Measurements from ENCODE around the gene SCFD1.
"Not testable (repeated sequence)": the region's sequence is repeated elsewhere in the genome, so short reads cannot be mapped to it uniquely, and the experiment has no call there.

SCFD1 gene

DNA sequence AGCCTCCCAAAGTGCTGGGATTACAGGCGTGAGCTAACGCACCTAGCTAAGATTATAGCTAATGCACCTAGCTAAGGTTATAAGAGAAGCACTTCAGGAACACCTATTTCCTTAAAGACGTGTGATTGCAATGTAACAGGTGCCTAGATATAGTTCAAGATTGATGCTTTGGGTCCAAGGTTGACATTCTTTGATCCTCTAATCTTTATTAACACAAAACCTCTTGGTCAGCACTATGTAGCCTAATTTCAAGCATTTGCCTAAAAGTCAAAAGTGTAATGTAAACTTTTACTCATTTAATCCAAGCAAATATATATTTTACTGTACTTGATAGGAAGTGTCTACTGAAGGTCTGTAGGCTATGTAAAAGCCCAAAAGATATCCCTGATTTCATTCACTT lies 36.5 kb downstream of the SCFD1 start:
- DNase-seq (ENCODE audit: low spot score) = no peak
- no peak overlapping the region for H3K4me3 Mint-ChIP-seq
- H3K27me3 Mint-ChIP-seq (ENCODE audit: low read depth) = no peaks in the 10 kb centered on the region
- peaks cover 27% of the 10 kb centered on the region for H3K36me3 Mint-ChIP-seq (ENCODE audit: low read depth)
- no peaks in the 10 kb centered on the region for H3K9me3 Mint-ChIP-seq
- no peaks in the 10 kb centered on the region for H3K4me1 Mint-ChIP-seq (ENCODE audit: low read depth)
- H3K27ac Mint-ChIP-seq = no peak overlapping the region

DNA sequence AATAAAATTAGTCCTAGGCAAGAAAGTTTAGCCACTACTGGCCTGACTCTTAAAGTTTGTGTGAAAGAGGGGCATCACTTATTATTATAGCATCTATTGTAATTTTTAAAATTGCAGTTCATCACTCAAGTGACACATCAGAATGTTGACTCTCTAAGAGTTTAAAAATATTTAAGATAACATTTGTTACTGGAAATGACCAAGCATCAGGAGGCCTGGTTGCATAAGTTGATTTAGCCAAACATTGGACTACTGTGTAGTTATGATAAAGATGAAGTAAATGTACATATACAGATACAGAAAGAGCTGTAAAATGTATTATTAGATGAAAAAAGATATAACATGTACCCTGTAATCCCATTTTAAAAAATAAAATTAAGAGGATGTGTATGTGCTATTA lies 47.5 kb downstream of the SCFD1 start:
- Mint-ChIP-seq H3K4me1 (ENCODE audit: low read depth) (peaks cover 4% of the 10 kb centered on the region), H3K36me3 (ENCODE audit: low read depth) (peaks cover 20% of the 10 kb centered on the region)

DNA sequence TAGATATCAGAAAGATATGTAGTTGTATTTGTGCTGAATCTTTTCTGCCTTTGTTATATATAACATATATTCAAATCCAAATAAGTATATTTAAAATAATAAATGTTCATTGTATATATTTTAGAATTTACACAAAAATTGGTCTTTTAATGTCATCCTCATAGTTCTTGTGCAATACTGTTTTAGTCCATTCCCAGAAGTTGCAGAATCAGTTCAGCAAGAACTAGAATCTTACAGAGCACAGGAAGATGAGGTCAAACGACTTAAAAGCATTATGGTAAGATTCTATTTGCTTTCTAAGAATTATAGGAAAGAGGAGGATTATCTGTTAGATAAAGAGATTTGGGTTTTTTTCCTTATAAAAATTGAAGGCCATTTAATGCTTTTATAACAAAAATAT lies 51.0 kb downstream of the SCFD1 start:
- DNase-seq (ENCODE audit: low spot score) = no peak
- Mint-ChIP-seq H3K4me3 (no peak overlapping the region), H3K36me3 (ENCODE audit: low read depth) (peaks cover 19% of the 10 kb centered on the region), H3K27me3 (ENCODE audit: low read depth) (no peaks in the 10 kb centered on the region), H3K9me3 (no peaks in the 10 kb centered on the region), H3K4me1 (ENCODE audit: low read depth) (peaks cover 4% of the 10 kb centered on the region), H3K27ac (no peak overlapping the region)

More for the DNA sequence above, 47.5 kb downstream of the SCFD1 start:
- Mint-ChIP-seq H3K9me3 (peaks cover 9% of the 10 kb centered on the region), H3K27ac (no peak overlapping the region), H3K27me3 (ENCODE audit: low read depth) (no peaks in the 10 kb centered on the region), H3K4me3 (no peak overlapping the region)
- no peak for DNase-seq (ENCODE audit: low spot score)

DNA sequence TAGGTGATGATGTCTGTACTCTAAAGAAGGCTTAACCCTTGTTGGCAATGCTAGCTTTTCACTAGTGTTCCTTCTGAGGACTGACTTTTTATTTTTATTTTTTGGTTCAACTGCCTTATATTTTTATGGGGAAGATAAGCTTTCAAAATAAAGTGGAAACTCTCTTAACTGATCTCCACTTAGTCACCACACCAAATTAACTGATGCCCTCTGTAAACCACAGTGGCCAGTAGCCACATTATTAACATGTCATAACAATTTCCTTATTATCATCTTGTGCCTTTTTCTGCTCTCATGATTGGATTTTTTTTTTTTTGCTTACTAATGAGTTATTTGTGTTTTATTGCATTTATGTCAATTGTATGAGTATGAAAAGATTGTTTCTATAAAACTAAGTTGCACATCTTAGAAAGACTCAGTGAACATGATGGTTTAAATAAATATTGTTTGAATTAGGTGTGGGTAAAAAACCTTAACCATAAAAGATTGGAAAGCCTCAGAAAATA lies 56.9 kb downstream of the SCFD1 start:
- H3K27ac Mint-ChIP-seq = no peak overlapping the region
- peaks cover 1% of the 10 kb centered on the region for H3K4me1 Mint-ChIP-seq (ENCODE audit: low read depth)
- no peaks in the 10 kb centered on the region for H3K27me3 Mint-ChIP-seq (ENCODE audit: low read depth)
- no peaks in the 10 kb centered on the region for H3K9me3 Mint-ChIP-seq
- H3K36me3 Mint-ChIP-seq (ENCODE audit: low read depth) = peaks cover 28% of the 10 kb centered on the region
- H3K4me3 Mint-ChIP-seq = no peak overlapping the region
- DNase-seq (ENCODE audit: low spot score) = no peak

DNA sequence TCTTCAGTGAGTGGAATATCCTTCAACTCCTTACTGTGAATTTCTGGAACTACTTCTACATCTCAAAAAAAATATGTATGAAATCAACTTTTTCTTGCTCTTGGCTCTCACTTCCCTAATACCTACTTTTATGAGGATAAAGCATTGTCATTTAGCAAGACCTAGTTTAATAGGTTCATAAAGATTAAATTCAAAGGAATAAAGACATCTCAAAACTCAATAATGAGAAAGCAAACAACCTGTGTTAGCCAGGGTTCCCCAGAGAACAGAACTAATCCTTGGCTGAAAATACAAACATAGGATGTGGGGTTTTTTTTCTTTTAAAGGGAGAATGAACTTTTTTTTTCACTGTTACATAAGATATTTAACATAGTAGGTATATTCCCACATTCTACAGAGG lies 57.9 kb downstream of the SCFD1 start:
- DNase-seq (ENCODE audit: low spot score) = no peak
- Mint-ChIP-seq H3K4me1 (ENCODE audit: low read depth) (peaks cover 1% of the 10 kb centered on the region), H3K4me3 (no peak overlapping the region), H3K27ac (no peak overlapping the region), H3K27me3 (ENCODE audit: low read depth) (no peaks in the 10 kb centered on the region), H3K36me3 (ENCODE audit: low read depth) (peaks cover 27% of the 10 kb centered on the region), H3K9me3 (no peaks in the 10 kb centered on the region)

DNA sequence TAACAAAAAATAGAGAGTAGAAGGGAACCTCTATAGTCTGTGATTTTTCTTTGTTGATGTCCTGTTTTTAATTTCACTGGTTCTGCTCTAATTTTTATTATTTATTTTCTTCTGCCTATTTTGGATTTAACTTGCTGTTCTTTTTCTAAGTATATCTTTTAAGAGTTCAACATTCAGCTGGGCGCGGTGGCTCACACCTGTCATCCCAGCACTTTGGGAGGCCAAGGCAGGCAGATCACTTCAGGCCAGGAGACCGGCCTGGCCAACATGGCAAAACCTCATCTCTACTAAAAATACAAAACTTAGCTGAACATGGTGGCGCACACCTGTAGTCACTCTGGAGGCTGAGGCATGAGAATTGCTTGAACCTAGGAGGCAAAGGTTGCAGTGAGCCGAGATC lies 58.7 kb downstream of the SCFD1 start:
- peaks cover 22% of the 10 kb centered on the region for H3K36me3 Mint-ChIP-seq (ENCODE audit: low read depth)
- H3K9me3 Mint-ChIP-seq; H3K4me1 Mint-ChIP-seq (ENCODE audit: low read depth): not testable (repeated sequence)

DNA sequence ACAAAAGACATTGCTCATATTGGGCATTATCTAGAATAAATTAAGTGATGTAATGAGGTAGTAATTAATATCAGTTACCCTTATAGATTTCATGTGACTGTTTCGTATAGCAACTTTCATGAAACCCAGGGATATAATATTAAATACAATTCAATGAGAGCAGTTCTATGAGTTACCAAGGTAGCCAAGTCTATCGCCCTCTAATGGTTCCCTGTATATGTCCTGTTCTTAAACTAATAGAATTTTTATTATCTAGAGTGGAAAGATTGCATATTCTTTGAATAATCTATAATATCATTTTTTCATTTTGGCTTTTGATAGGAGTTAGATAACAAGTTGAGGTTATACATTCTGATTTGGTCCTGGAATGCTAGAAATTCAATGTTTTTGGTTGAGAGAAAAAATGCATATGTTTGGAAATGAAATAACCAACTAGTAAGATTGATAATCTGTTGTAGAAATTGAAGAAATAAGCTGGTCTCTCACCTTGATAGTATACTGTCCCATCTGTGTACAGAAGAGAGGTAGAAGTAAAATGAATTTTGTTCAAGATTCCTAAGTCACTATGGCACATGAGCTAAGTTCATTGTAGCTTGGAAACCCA lies 59.7 kb downstream of the SCFD1 start:
- Mint-ChIP-seq H3K4me1 (ENCODE audit: low read depth) (peaks cover 1% of the 10 kb centered on the region), H3K9me3 (no peaks in the 10 kb centered on the region), H3K27ac (no peak overlapping the region)

More for the DNA sequence above, 58.7 kb downstream of the SCFD1 start:
- DNase-seq (ENCODE audit: low spot score); H3K27me3 Mint-ChIP-seq (ENCODE audit: low read depth); H3K27ac Mint-ChIP-seq; H3K4me3 Mint-ChIP-seq: not testable (repeated sequence)

DNA sequence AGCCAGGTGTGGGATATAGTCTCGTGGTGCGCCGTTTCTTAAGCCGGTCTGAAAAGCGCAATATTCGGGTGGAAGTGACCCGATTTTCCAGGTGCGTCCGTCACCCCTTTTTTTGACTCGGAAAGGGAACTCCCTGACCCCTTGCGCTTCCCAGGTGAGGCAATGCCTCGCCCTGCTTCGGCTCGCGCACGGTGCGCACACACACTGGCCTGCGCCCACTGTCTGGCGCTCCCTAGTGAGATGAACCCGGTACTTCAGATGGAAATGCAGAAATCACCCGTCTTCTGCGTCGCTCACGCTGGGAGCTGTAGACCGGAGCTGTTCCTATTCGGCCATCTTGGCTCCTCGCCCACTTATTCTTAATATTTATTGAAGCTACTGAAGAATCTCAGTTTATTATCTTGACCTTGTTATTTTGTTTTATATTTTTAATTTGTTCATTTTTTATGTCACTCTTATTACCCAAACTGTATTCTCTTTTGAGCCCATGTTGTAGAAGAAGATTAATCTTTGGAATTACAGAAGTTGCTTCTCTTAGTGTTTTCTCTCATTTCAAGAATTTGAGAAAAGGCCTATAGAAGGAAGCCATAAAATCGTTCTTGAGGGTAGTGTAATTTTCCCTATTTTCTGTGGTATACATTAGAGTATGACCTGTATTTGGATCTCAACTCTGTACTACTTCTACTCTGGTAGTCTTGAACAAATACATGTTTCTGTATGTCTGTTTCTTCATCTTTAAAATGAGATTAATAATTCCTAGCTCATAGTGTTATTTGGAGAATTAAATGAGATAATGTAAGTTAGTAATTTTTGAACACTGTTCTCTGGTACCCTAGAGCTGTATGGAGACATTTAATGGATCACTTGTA lies 68.6 kb downstream of the SCFD1 start:
- not testable (repeated sequence) for H3K9me3 Mint-ChIP-seq; H3K36me3 Mint-ChIP-seq (ENCODE audit: low read depth); H3K27me3 Mint-ChIP-seq (ENCODE audit: low read depth); H3K4me1 Mint-ChIP-seq (ENCODE audit: low read depth)
- peak; percentile 9 for DNase-seq (ENCODE audit: low spot score)
- peak overlapping the region; percentile 76 for H3K27ac Mint-ChIP-seq
- peak overlapping the region; percentile 56 for H3K4me3 Mint-ChIP-seq

More for the DNA sequence above, 59.7 kb downstream of the SCFD1 start:
- H3K36me3 Mint-ChIP-seq (ENCODE audit: low read depth) = peaks cover 21% of the 10 kb centered on the region
- no peak overlapping the region for H3K4me3 Mint-ChIP-seq
- DNase-seq (ENCODE audit: low spot score) = no peak
- no peaks in the 10 kb centered on the region for H3K27me3 Mint-ChIP-seq (ENCODE audit: low read depth)

DNA sequence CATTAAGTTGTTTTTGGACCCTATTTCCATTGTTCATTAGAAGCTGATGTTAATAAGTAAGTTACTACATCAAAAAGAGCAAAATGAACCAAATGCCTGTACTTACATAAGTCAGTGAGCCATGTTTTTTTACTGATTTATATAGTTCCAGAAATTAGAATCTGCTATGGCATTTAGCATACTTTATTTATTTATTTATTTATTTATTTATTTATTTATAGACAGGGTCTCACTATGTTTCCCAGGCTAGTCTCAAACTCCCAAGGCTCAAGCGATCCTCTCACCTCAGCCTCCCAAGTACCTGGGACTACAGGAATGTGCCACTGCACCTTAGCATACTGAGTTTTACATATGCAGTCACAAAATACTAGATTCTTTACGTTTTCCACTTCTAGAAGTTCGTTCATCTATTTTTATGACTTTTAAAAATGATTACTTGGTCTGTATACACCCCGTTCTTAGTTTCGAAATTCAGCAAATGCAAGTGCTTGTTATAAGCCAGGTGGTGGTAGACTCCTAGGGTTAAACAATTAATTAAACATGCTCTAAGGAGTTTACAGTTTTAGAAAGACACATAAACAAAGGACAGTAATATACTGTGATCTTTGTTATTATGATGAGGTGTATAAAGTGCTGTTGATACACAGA lies 69.8 kb downstream of the SCFD1 start:
- H3K27ac Mint-ChIP-seq = no peak overlapping the region
- H3K4me3 Mint-ChIP-seq = no peak overlapping the region
- no peak for DNase-seq (ENCODE audit: low spot score)

DNA sequence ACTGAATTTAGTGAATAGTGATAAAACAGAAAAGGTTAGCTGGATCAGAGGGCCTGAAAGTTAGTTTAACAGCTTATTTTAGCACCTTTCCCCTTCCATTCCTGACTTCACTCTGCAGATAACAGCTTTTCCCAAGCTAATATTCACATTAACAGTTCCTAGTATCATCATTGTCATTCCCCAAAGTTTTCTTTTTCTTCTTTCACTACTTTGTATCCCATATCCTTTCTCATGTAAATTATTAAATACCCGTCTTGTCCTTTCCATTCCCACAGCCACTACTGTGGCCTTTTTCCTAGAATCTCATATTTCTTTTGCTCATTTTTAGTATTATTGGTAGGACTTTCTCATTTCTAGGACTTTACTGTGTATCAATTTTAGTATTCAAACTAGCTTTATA lies 70.5 kb downstream of the SCFD1 start:
- no peaks in the 10 kb centered on the region for H3K4me1 Mint-ChIP-seq (ENCODE audit: low read depth)

More for the DNA sequence above, 69.8 kb downstream of the SCFD1 start:
- H3K36me3 Mint-ChIP-seq (ENCODE audit: low read depth) = peaks cover 8% of the 10 kb centered on the region
- H3K27me3 Mint-ChIP-seq (ENCODE audit: low read depth) = no peaks in the 10 kb centered on the region
- no peaks in the 10 kb centered on the region for H3K9me3 Mint-ChIP-seq
- H3K4me1 Mint-ChIP-seq (ENCODE audit: low read depth) = no peaks in the 10 kb centered on the region

DNA sequence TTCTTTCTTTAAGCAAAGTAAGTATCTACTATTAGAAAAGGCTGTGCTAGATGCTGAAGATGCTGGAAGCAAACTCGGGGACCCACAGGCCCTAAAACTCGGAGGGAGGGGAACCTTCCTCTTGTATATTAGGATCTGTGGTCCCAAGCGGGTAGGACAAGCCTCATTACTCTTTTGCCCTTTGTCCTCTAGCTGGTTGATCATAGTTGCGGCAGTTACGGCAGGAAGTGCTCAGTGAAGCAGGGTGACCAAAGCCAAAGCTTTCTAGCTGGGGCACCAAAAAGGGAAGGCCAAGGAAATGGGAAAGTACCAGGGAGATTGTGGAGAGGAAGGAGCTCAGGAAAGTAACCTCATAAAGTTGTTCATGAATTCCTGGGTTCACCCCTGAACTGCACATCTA lies 76.3 kb downstream of the SCFD1 start:
- no peak for DNase-seq (ENCODE audit: low spot score)
- Mint-ChIP-seq H3K36me3 (ENCODE audit: low read depth) (peaks cover 8% of the 10 kb centered on the region), H3K4me1 (ENCODE audit: low read depth) (no peaks in the 10 kb centered on the region), H3K9me3 (no peaks in the 10 kb centered on the region), H3K27ac (no peak overlapping the region), H3K27me3 (ENCODE audit: low read depth) (no peaks in the 10 kb centered on the region), H3K4me3 (no peak overlapping the region)

More for the DNA sequence above, 70.5 kb downstream of the SCFD1 start:
- H3K27me3 Mint-ChIP-seq (ENCODE audit: low read depth) = no peaks in the 10 kb centered on the region
- no peak overlapping the region for H3K27ac Mint-ChIP-seq
- DNase-seq (ENCODE audit: low spot score) = no peak
- no peaks in the 10 kb centered on the region for H3K9me3 Mint-ChIP-seq
- H3K36me3 Mint-ChIP-seq (ENCODE audit: low read depth) = peaks cover 11% of the 10 kb centered on the region
- H3K4me3 Mint-ChIP-seq = no peak overlapping the region

DNA sequence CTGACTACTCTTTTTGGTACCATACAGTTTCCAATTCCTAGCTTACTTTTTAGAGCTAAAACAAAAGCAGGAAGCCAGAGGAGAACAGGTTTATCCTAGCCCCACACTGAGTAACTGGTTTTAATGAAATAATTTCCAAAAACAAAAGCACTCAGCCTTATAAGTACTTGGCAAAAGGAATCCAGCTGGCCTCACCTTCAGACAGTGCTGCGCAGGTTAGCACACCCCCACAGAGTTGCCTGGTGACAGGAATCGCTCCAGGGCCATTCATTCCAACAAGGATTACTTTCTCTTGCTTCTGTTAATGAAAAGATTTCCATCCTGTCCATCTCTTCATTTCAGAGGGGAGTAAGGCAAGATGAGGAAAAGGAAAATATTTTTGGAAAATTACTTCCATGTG lies 84.6 kb downstream of the SCFD1 start:
- no peaks in the 10 kb centered on the region for H3K27me3 Mint-ChIP-seq (ENCODE audit: low read depth)
- no peak overlapping the region for H3K4me3 Mint-ChIP-seq
- DNase-seq (ENCODE audit: low spot score) = no peak
- peaks cover 14% of the 10 kb centered on the region for H3K36me3 Mint-ChIP-seq (ENCODE audit: low read depth)
- no peaks in the 10 kb centered on the region for H3K9me3 Mint-ChIP-seq
- no peak overlapping the region for H3K27ac Mint-ChIP-seq
- no peaks in the 10 kb centered on the region for H3K4me1 Mint-ChIP-seq (ENCODE audit: low read depth)

DNA sequence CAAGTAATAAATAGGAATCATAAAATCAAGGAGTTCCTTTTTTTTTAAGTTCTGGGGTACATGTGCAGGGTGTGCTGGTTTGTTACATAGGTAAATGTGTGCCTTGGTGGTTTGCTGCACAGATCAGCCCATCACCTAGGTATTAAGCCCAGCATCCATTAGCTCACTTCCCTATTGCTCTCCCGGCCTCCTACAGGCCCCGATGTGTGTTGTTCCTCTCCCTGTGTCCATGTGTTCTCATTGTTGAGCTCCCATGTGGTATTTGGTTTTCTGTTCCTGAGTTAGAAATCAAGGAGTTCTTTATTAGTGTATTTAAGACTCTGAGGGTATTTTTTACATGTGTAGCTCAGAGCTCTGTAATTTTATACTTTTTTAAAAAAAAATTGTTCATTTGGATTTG lies 86.0 kb downstream of the SCFD1 start:
- H3K36me3 Mint-ChIP-seq (ENCODE audit: low read depth) = peaks cover 14% of the 10 kb centered on the region
- no peak overlapping the region for H3K27ac Mint-ChIP-seq
- no peak overlapping the region for H3K4me3 Mint-ChIP-seq

DNA sequence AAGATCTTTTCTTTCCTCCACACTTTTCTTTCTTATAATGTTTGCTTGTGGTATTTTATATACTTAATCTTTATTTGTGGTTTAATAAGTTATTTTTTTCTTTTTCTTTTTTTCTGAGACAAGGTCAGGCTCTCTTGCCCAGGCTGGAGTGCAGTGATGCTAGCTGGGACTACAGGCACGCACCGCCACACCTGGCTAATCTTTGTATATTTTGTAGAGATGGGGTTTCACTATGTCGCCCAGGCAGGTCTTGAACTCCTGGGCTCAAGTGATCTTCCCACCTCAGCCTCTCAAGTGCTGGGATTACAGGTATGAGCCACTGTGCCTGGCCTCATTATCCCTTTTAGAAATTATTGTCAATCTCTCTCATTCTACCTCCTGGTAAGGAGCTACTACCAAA lies 87.1 kb downstream of the SCFD1 start:
- H3K27ac Mint-ChIP-seq = no peak overlapping the region
- H3K4me3 Mint-ChIP-seq = no peak overlapping the region
- DNase-seq (ENCODE audit: low spot score) = no peak
- H3K9me3 Mint-ChIP-seq = no peaks in the 10 kb centered on the region
- no peaks in the 10 kb centered on the region for H3K27me3 Mint-ChIP-seq (ENCODE audit: low read depth)
- H3K4me1 Mint-ChIP-seq (ENCODE audit: low read depth) = no peaks in the 10 kb centered on the region
- peaks cover 14% of the 10 kb centered on the region for H3K36me3 Mint-ChIP-seq (ENCODE audit: low read depth)

More for the DNA sequence above, 86.0 kb downstream of the SCFD1 start:
- H3K4me1 Mint-ChIP-seq (ENCODE audit: low read depth) = no peaks in the 10 kb centered on the region
- H3K9me3 Mint-ChIP-seq = no peaks in the 10 kb centered on the region
- no peaks in the 10 kb centered on the region for H3K27me3 Mint-ChIP-seq (ENCODE audit: low read depth)
- no peak for DNase-seq (ENCODE audit: low spot score)
